Neuronal stem cell (in vitro differentiated cells): ENCODE results near the gene DNAH3.

ENCODE experiments used
- DNase-seq: peaks from one replicate; pipeline ENCODE4 v3.0.0-alpha.2; 2013; ENCODE audit warnings: low spot score
- H2AFZ ChIP-seq: one replicate; pipeline ENCODE4 v1.6.1; 2013; ENCODE audit warnings: mild to moderate bottlenecking, low read length, inconsistent platforms
- H2AK5ac ChIP-seq: 2 replicates; pipeline ENCODE4 v1.6.1; 2013; ENCODE audit warnings: low read depth, mild to moderate bottlenecking, inconsistent platforms, low read length, moderate library complexity, mixed read lengths
- H2BK120ac ChIP-seq: 2 replicates; pipeline ENCODE4 v1.6.1; 2013; ENCODE audit warnings: low read depth, mild to moderate bottlenecking, inconsistent platforms, low read length, moderate library complexity, mixed read lengths
- H2BK12ac ChIP-seq: one replicate; pipeline ENCODE4 v1.6.1; 2013; ENCODE audit warnings: low read length, inconsistent platforms
- H2BK15ac ChIP-seq: 2 replicates; pipeline ENCODE4 v1.6.1; 2013; ENCODE audit warnings: mild to moderate bottlenecking, low read length, inconsistent platforms, mixed read lengths
- H2BK5ac ChIP-seq: one replicate; pipeline ENCODE4 v1.6.1; 2013; ENCODE audit warnings: inconsistent platforms, mild to moderate bottlenecking, low read length, moderate library complexity
- H3K14ac ChIP-seq: one replicate; pipeline ENCODE4 v1.6.1; 2013; ENCODE audit warnings: low read length, inconsistent platforms
- H3K18ac ChIP-seq: 2 replicates; pipeline ENCODE4 v1.6.1; 2013; ENCODE audit warnings: low read length, inconsistent platforms
- H3K23ac ChIP-seq: 2 replicates; pipeline ENCODE4 v1.6.1; 2013; ENCODE audit warnings: low read depth, mild to moderate bottlenecking, mixed read lengths, low read length, inconsistent platforms; ENCODE audit not compliant: poor library complexity
- H3K27ac ChIP-seq: replicated peaks from 3 replicates; pipeline ENCODE4 v1.5.1; 2013; ENCODE audit warnings: low read length, inconsistent platforms
- H3K27me3 ChIP-seq, 3 experiments: 2 replicates each; pipeline ENCODE4 v1.6.1; 2013; ENCODE audit warnings: low read length in 3 of 3, mild to moderate bottlenecking in 2 of 3, inconsistent platforms in 1 of 3, low read depth in 1 of 3, mixed read lengths in 1 of 3, moderate library complexity in 1 of 3; ENCODE audit not compliant: control insufficient read depth in 3 of 3, insufficient read depth in 3 of 3
- H3K36me3 ChIP-seq, 2 donors: replicated peaks in 1 of 2; 2 replicates each; pipeline ENCODE4 v1.6.1; 2013; ENCODE audit warnings: low read length in 2 of 2; ENCODE audit not compliant: control insufficient read depth in 2 of 2, insufficient read depth in 2 of 2
- H3K4ac ChIP-seq: 2 replicates; pipeline ENCODE4 v1.6.1; 2013; ENCODE audit warnings: inconsistent platforms, mild to moderate bottlenecking, low read length, moderate library complexity
- H3K4me1 ChIP-seq, 2 donors: 1 replicate in 1 of 2; 2 replicates in 1 of 2; pipeline ENCODE4 v1.6.1; 2013; ENCODE audit warnings: low read length in 2 of 2, low read depth in 1 of 2; ENCODE audit not compliant: control insufficient read depth in 2 of 2, insufficient read depth in 1 of 2
- H3K4me2 ChIP-seq: one replicate; pipeline ENCODE4 v1.6.1; 2013; ENCODE audit warnings: mild to moderate bottlenecking, low read length, inconsistent platforms; ENCODE audit not compliant: insufficient read depth, poor library complexity, severe bottlenecking
- H3K4me3 ChIP-seq, 2 donors: 2 replicates each; pipeline ENCODE4 v1.5.1; 2013; ENCODE audit warnings: low read length in 2 of 2, mild to moderate bottlenecking in 2 of 2, inconsistent platforms in 1 of 2, moderate library complexity in 1 of 2
- H3K79me1 ChIP-seq: one replicate; pipeline ENCODE4 v1.6.1; 2013; ENCODE audit warnings: low read depth, mild to moderate bottlenecking, inconsistent platforms, low read length, moderate library complexity
- H3K9ac ChIP-seq: one replicate; pipeline ENCODE4 v1.6.1; 2013; ENCODE audit warnings: mild to moderate bottlenecking, low read depth, low read length, inconsistent platforms; ENCODE audit not compliant: poor library complexity
- H3K9me3 ChIP-seq, 2 donors: replicated peaks in 1 of 2; 2 replicates each; pipeline versions ENCODE3 to v1.6.1; 2013; ENCODE audit warnings: low read length in 2 of 2, mild to moderate bottlenecking in 2 of 2, inconsistent platforms in 1 of 2, low read depth in 1 of 2, mixed read lengths in 1 of 2, moderate library complexity in 1 of 2; ENCODE audit not compliant: control insufficient read depth in 2 of 2, insufficient read depth in 1 of 2
- H4K8ac ChIP-seq: one replicate; pipeline ENCODE4 v1.6.1; 2013; ENCODE audit warnings: low read depth, mild to moderate bottlenecking, inconsistent platforms, low read length, moderate library complexity
- H4K91ac ChIP-seq: one replicate; pipeline ENCODE4 v1.6.1; 2013; ENCODE audit warnings: low read length, low read depth, mild to moderate bottlenecking, inconsistent platforms; ENCODE audit not compliant: poor library complexity
- WGBS, 2 donors: extraction: QIAGEN DNeasy Blood & Tissue Kit; methylation state at CpG; one replicate each; pipeline ENCODE4 v1.1.7; 2013; ENCODE audit warnings: missing lambda C conversion rate in 2 of 2, mixed read lengths in 1 of 2; ENCODE audit not compliant: insufficient read length in 2 of 2, insufficient replicate concordance in 1 of 2; ENCODE audit errors: extremely low coverage in 2 of 2; 5-methylcytosine and 5-hydroxymethylcytosine counted together

DNAH3 gene

DNA sequence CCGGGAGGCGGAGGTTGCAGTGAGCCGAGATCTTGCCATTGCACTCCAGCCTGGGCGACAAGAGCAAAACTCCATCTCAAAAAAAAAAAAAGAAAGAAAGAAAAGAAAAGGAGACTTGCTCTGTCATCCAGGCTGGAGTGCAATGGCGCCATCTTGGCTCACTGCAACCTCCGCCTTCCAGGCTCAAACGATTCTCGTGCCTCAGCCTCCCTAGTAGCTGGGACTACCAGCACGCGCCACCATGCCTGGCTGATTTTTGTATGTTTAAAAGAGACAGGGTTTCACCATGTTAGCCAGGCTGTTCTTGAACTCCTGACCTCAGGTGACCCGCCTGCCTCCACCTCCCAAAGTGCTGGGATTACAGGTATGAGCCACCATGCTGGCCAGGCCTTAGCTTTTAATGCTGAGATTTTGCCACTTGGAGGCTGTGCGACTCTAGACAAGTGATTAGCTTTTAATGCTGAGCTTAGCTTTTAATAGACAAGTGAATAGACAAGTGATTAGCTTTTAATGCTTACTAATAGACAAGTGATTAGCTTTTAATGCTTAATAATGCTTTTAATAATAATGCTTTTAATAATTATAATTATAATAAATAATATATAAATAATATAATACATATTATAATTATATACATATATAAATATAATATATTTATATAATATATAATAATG lies 17.4 kb upstream of the DNAH3 start:
- DNase-seq = no peak
- no CpG with 5 or more reads among the region's 12 CpGs for WGBS, 2 donors
- H3K79me1 ChIP-seq = no peaks in the 10 kb centered on the region
- no peak overlapping the region for H3K4me3 ChIP-seq
- no peak overlapping the region for H2BK5ac ChIP-seq
- H2BK12ac ChIP-seq = no peak overlapping the region
- H3K14ac ChIP-seq = no peak overlapping the region
- no peaks in the 10 kb centered on the region for H3K27me3 ChIP-seq
- peaks cover 12 to 64% of the 10 kb centered on the region in 2 donors for H3K36me3 ChIP-seq
- no peaks in the 10 kb centered on the region for H3K9me3 ChIP-seq
- no peak overlapping the region for H2BK15ac ChIP-seq
- H3K27ac ChIP-seq = no peak overlapping the region
- no peak overlapping the region for H3K23ac ChIP-seq
- no peak overlapping the region for H3K4ac ChIP-seq
- no peak overlapping the region for H3K9ac ChIP-seq
- H4K8ac ChIP-seq = no peak overlapping the region
- no peak overlapping the region for H2AK5ac ChIP-seq
- no peak overlapping the region for H3K18ac ChIP-seq
- H4K91ac ChIP-seq = no peak overlapping the region
- H3K4me1 ChIP-seq = no peaks in the 10 kb centered on the region
- H2AFZ ChIP-seq = no peak overlapping the region
- no peak overlapping the region for H2BK120ac ChIP-seq
- no peak overlapping the region for H3K4me2 ChIP-seq

DNA sequence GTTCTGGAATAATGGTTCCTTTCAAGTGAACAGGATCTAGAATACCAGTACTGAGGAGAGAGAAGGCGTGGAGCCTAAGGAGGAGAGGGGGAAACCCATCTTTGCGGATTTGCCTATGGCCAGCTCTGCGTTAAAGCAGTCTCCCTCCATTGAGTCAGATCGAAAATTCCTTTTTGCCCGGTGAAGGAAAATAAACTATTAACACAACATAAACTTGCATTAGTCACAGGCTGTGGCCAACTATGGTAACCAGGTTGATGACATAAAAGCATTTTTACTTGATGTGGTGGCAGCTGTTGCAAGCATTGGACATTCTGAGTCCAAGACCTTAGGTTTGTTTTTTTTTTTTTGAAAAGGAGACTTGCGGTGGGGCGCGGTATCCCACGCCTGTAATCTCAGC lies 16.7 kb upstream of the DNAH3 start:
- Histone ChIP-seq H3K4me3 (no peak overlapping the region), H4K91ac (no peak overlapping the region), H3K27ac (no peak overlapping the region), H3K14ac (no peak overlapping the region), H3K23ac (no peak overlapping the region), H2BK12ac (no peak overlapping the region), H3K4me1 (no peaks in the 10 kb centered on the region), H3K4me2 (no peak overlapping the region), H3K79me1 (no peaks in the 10 kb centered on the region), H2AFZ (no peak overlapping the region), H2BK120ac (no peak overlapping the region), H2AK5ac (no peak overlapping the region), H3K27me3 (no peaks in the 10 kb centered on the region), H3K9me3 (no peaks in the 10 kb centered on the region), H2BK15ac (no peak overlapping the region), H3K36me3 (peaks cover 12 to 64% of the 10 kb centered on the region in 2 donors), H2BK5ac (no peak overlapping the region), H3K4ac (no peak overlapping the region), H3K18ac (no peak overlapping the region), H3K9ac (no peak overlapping the region), H4K8ac (no peak overlapping the region)
- DNase-seq = no peak
- no CpG with 5 or more reads among the region's 9 CpGs for WGBS, 2 donors

DNA sequence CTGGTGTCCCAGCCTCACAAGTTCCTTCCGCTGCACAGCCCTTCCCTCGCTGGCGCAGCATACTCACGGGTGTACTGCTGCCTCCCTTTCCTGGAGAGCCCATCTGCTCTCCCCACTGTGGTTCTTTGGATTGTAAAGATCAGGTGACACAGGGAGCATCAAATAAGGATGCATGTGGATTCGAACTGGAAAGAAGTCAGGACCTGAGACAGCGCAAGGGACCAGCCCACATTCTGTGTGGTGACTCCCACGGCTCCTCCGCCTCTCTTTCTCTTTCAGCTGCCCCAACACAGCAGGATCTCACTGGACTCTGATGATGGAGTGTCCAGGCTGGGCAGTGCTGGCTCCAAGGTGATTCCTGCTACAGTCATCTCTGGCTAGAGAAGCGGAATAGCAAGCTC lies 15.9 kb upstream of the DNAH3 start:
- Histone ChIP-seq H3K4me2 (no peak overlapping the region), H3K36me3 (peaks cover 10 to 64% of the 10 kb centered on the region in 2 donors), H2BK12ac (no peak overlapping the region), H2BK15ac (no peak overlapping the region), H3K14ac (no peak overlapping the region), H3K23ac (no peak overlapping the region), H3K4ac (no peak overlapping the region), H2BK120ac (no peak overlapping the region), H4K8ac (no peak overlapping the region), H2AK5ac (no peak overlapping the region), H4K91ac (no peak overlapping the region), H3K18ac (no peak overlapping the region), H2AFZ (no peak overlapping the region), H2BK5ac (no peak overlapping the region), H3K27me3 (no peaks in the 10 kb centered on the region), H3K27ac (no peak overlapping the region), H3K4me3 (no peak overlapping the region), H3K9ac (no peak overlapping the region), H3K9me3 (no peaks in the 10 kb centered on the region), H3K79me1 (no peaks in the 10 kb centered on the region), H3K4me1 (no peaks in the 10 kb centered on the region)
- DNase-seq = no peak
- WGBS, 2 donors = no CpG with 5 or more reads among the region's 9 CpGs

DNA sequence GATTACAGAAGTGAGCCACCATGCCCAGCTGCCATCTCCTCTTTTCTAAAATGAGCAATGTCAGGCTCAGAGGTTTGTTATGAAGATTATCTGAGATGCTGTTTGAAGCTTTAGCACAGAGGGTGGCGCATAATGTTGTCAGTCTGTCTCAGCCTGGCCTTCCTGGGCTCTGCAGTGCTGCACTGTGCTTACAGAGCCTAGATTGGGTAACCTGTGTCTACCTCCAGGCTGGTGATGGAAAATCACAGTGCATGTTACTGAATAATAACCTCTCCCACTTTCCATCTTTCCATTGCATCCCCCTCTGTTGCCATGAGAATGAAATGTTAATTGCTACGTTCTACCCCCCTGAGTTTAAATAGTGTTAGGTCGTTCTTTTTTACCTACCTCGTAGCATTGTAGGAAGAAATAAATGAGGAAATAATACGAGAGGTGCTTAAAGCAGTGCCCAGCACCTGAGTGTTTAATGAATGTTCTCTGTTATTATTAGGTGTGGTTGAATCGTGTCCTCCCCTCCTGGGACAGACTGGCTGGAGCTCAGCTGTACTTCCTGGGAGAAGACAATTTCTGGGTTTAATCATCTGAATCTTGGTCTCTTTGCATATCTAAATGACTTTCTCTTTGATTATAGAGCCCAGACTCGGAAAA lies 14.0 kb upstream of the DNAH3 start:
- no peak overlapping the region for H3K23ac ChIP-seq
- no peak overlapping the region for H3K9ac ChIP-seq
- no peaks in the 10 kb centered on the region for H3K9me3 ChIP-seq
- no peak overlapping the region for H2BK15ac ChIP-seq
- WGBS, 2 donors = no CpG with 5 or more reads among the region's 7 CpGs
- no peak overlapping the region for H2AFZ ChIP-seq
- no peak overlapping the region for H4K91ac ChIP-seq
- no peak overlapping the region for H2BK120ac ChIP-seq
- no peak overlapping the region for H3K27ac ChIP-seq
- H3K27me3 ChIP-seq = no peaks in the 10 kb centered on the region
- DNase-seq = no peak
- H3K18ac ChIP-seq = no peak overlapping the region
- no peaks in the 10 kb centered on the region for H3K79me1 ChIP-seq
- no peak overlapping the region for H4K8ac ChIP-seq
- H3K4ac ChIP-seq = no peak overlapping the region
- H3K14ac ChIP-seq = no peak overlapping the region
- peaks cover under 1 to 2% of the 10 kb centered on the region in 2 donors for H3K4me1 ChIP-seq
- H3K4me3 ChIP-seq = no peak overlapping the region
- no peak overlapping the region for H2AK5ac ChIP-seq
- no peak overlapping the region for H2BK12ac ChIP-seq
- no peak overlapping the region for H2BK5ac ChIP-seq
- H3K4me2 ChIP-seq = no peak overlapping the region
- peaks cover 8 to 60% of the 10 kb centered on the region in 2 donors for H3K36me3 ChIP-seq
